ENCODE data around the gene NBR1. TPM values are rescaled to one million over a fixed set of nuclear protein-coding genes. Genes with fewer than 3 reads are reported as not detected.

Gene NBR1, protein sequence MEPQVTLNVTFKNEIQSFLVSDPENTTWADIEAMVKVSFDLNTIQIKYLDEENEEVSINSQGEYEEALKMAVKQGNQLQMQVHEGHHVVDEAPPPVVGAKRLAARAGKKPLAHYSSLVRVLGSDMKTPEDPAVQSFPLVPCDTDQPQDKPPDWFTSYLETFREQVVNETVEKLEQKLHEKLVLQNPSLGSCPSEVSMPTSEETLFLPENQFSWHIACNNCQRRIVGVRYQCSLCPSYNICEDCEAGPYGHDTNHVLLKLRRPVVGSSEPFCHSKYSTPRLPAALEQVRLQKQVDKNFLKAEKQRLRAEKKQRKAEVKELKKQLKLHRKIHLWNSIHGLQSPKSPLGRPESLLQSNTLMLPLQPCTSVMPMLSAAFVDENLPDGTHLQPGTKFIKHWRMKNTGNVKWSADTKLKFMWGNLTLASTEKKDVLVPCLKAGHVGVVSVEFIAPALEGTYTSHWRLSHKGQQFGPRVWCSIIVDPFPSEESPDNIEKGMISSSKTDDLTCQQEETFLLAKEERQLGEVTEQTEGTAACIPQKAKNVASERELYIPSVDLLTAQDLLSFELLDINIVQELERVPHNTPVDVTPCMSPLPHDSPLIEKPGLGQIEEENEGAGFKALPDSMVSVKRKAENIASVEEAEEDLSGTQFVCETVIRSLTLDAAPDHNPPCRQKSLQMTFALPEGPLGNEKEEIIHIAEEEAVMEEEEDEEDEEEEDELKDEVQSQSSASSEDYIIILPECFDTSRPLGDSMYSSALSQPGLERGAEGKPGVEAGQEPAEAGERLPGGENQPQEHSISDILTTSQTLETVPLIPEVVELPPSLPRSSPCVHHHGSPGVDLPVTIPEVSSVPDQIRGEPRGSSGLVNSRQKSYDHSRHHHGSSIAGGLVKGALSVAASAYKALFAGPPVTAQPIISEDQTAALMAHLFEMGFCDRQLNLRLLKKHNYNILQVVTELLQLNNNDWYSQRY
- total RNA-seq = 100 to 1,000 TPM; 117 to 166 (median 134) TPM

GRCh38 chr17:43170766-43171585 is at the start of gene NBR1:
NBR1 (plus strand) TSS chr17:43171214; CDS start chr17:43175800, 4,586 bp downstream.
- intact Hi-C loops (cut with DNase I) = loop anchor here (10.0 kb wide), 1 partner anchor 144 kb away; no protein-coding TSS in a partner anchor
- H3K9me3 ChIP-seq = no peaks in the 10 kb centered on the region
- peaks cover 32 to 53% of the 10 kb centered on the region in 2 donors for H3K4me1 ChIP-seq
- DNase-seq = peak; percentile 96 to 97
- no peaks in the 10 kb centered on the region for H3K27me3 ChIP-seq
- H3K4me3 ChIP-seq (replicated peaks in 1 of 3) = peak within 1 kb of the TSS; percentile 21 to 96 (median 46)
- peak within 1 kb of the TSS; percentile 94 to 98 (median 95) for H3K27ac ChIP-seq
- TF ChIP-seq, protein P1, sequence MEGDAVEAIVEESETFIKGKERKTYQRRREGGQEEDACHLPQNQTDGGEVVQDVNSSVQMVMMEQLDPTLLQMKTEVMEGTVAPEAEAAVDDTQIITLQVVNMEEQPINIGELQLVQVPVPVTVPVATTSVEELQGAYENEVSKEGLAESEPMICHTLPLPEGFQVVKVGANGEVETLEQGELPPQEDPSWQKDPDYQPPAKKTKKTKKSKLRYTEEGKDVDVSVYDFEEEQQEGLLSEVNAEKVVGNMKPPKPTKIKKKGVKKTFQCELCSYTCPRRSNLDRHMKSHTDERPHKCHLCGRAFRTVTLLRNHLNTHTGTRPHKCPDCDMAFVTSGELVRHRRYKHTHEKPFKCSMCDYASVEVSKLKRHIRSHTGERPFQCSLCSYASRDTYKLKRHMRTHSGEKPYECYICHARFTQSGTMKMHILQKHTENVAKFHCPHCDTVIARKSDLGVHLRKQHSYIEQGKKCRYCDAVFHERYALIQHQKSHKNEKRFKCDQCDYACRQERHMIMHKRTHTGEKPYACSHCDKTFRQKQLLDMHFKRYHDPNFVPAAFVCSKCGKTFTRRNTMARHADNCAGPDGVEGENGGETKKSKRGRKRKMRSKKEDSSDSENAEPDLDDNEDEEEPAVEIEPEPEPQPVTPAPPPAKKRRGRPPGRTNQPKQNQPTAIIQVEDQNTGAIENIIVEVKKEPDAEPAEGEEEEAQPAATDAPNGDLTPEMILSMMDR (IDR thresholded peaks at IDR 0.05) = peak in 2 of 6 experiments; percentile 23 to 30
- TF ChIP-seq POLR2A (IDR thresholded peaks at IDR 0.05) = peak in 1 of 2 donors; percentile 94
- WGBS, 2 donors = 1% methylated on average over 39 to 41 of the region's 41 CpGs
- no peaks in the 10 kb centered on the region for H3K36me3 ChIP-seq

DNA sequence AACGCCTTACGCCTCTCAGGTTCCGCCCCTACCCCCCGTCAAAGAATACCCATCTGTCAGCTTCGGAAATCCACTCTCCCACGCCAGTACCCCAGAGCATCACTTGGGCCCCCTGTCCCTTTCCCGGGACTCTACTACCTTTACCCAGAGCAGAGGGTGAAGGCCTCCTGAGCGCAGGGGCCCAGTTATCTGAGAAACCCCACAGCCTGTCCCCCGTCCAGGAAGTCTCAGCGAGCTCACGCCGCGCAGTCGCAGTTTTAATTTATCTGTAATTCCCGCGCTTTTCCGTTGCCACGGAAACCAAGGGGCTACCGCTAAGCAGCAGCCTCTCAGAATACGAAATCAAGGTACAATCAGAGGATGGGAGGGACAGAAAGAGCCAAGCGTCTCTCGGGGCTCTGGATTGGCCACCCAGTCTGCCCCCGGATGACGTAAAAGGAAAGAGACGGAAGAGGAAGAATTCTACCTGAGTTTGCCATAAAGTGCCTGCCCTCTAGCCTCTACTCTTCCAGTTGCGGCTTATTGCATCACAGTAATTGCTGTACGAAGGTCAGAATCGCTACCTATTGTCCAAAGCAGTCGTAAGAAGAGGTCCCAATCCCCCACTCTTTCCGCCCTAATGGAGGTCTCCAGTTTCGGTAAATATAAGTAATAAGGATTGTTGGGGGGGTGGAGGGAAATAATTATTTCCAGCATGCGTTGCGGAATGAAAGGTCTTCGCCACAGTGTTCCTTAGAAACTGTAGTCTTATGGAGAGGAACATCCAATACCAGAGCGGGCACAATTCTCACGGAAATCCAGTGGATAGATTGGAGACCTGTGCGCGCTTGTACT is 45.7 kb upstream of the NBR1 start, which contains the start of gene BRCA1:
Gene BRCA1 (minus strand): TSS at position 232 of the 834 bp plus-strand sequence. CDS start 1,268 bp downstream, outside the sequence.
- Histone ChIP-seq H3K27me3 (no peaks in the 10 kb centered on the region), H3K27ac (peak within 1 kb of the TSS; percentile 32 to 73 (median 65)), H3K9me3 (no peaks in the 10 kb centered on the region), H3K4me1 (peaks cover 13 to 18% of the 10 kb centered on the region in 2 donors), H3K36me3 (no peaks in the 10 kb centered on the region), H3K4me3 (replicated peaks in 1 of 3) (peak within 1 kb of the TSS; percentile 29 to 68 (median 59))
- peak; percentile 95 for DNase-seq
- TF ChIP-seq, protein P1 (IDR thresholded peaks at IDR 0.05) = no peak
- TF ChIP-seq POLR2A (IDR thresholded peaks at IDR 0.05) = peak in 1 of 2 donors; percentile 60
- intact Hi-C loops (cut with DNase I) = loop anchor here (5.0 kb wide), 1 partner anchor 42 kb away; no protein-coding TSS in a partner anchor
- WGBS, 2 donors = 2% methylated on average over 38 of the region's 38 CpGs

- intact Hi-C loops (cut with DNase I) = loop anchor here (2.0 to 5.0 kb wide), 2 partner anchors 41 to 101 kb away; partner anchors contain the start of gene RND2
- WGBS, 2 donors = 80% methylated on average over 59 of the region's 59 CpGs
- no peak for DNase-seq
Measured at GRCh38 chr17:43125967-43126910, 44.8 kb upstream of the NBR1 start.

More at GRCh38 chr17:43125967-43126910, 44.8 kb upstream of the NBR1 start:
- peaks cover 13 to 18% of the 10 kb centered on the region in 2 donors for H3K4me1 ChIP-seq
- H3K27me3 ChIP-seq = no peaks in the 10 kb centered on the region
- no peak for TF ChIP-seq POLR2A (IDR thresholded peaks at IDR 0.05)
- TF ChIP-seq, protein P1 (IDR thresholded peaks at IDR 0.05) = no peak
- no peaks in the 10 kb centered on the region for H3K36me3 ChIP-seq
- no peaks in the 10 kb centered on the region for H3K9me3 ChIP-seq
- H3K4me3 ChIP-seq (replicated peaks in 1 of 3) = peak overlapping the region; percentile 29 to 68 (median 59)
- peak overlapping the region; percentile 32 to 73 (median 65) for H3K27ac ChIP-seq

Data from thyroid gland (tissue), 4 donors.